ENCODE results near the gene TULP1.
"Not testable (repeated sequence)": the region's sequence is repeated elsewhere in the genome, so short reads cannot be mapped to it uniquely, and the experiment has no call there.

TULP1 gene

DNA sequence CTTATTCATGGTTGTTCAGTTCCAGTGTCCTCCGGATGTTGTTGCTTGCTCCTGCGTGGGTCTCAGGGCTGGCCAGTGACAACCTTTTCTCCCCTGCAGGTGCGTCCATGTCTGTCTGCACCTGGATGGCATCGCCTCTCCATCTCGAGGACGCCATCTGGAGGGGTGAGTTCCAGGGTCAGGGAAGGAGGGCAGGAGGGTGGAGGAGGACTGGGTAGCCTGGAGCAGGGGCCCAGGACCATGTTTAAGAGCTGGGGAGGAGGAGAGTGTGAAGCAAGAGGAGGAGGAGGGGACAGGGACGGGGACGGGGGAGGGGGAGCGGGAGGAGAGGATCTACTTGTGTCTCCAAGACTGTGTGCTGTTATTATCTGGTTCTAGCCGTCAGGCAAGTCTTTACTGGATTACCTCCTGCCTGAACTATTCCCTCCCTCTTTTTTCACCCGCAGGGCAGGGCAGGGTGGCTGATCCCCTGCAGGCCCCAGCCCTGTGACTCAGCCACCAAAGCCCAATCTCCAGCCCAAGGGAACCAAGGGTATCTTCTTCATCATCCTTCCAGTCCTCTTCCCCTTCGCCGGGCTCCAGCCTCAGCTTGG lies 32.2 kb upstream of the TULP1 start:
- no peaks in the 10 kb centered on the region for H3K27me3 ChIP-seq (ENCODE audit: insufficient read depth, low read depth, severe bottlenecking)
- H3K9me3 ChIP-seq (ENCODE audit: severe bottlenecking) = peaks cover 45% of the 10 kb centered on the region
- H3K36me3 ChIP-seq = no peaks in the 10 kb centered on the region
- peak overlapping the region; percentile 64 for H3K27ac ChIP-seq
- peak; percentile 81 for DNase-seq
- TF ChIP-seq CTCF (IDR thresholded peaks at IDR 0.05; ENCODE audit: low read depth, low read length) = no peak
- no peak overlapping the region for H3K4me3 ChIP-seq (ENCODE audit: low read depth, low read length)

- DNase-seq = no peak
- H3K27ac ChIP-seq = no peak overlapping the region
- H3K9me3 ChIP-seq (ENCODE audit: severe bottlenecking) = peaks cover 41% of the 10 kb centered on the region
- no peak overlapping the region for H3K4me3 ChIP-seq (ENCODE audit: low read depth, low read length)
- no peaks in the 10 kb centered on the region for H3K27me3 ChIP-seq (ENCODE audit: insufficient read depth, low read depth, severe bottlenecking)
- H3K36me3 ChIP-seq = no peaks in the 10 kb centered on the region
- TF ChIP-seq CTCF (IDR thresholded peaks at IDR 0.05; ENCODE audit: low read depth, low read length) = no peak
Measured at GRCh38 chr6:35543459-35544193, 30.9 kb upstream of the TULP1 start.

- Histone ChIP-seq H3K27ac (no peak overlapping the region), H3K9me3 (ENCODE audit: severe bottlenecking) (peaks cover 39% of the 10 kb centered on the region), H3K27me3 (ENCODE audit: insufficient read depth, low read depth, severe bottlenecking) (no peaks in the 10 kb centered on the region), H3K4me3 (ENCODE audit: low read depth, low read length) (no peak overlapping the region), H3K36me3 (no peaks in the 10 kb centered on the region)
- no peak for TF ChIP-seq CTCF (IDR thresholded peaks at IDR 0.05; ENCODE audit: low read depth, low read length)
- DNase-seq = no peak
Measured at GRCh38 chr6:35541836-35542235, 29.1 kb upstream of the TULP1 start.

GRCh38 chr6:35539223-35539622 lies 26.5 kb upstream of the TULP1 start:
- Histone ChIP-seq H3K27ac (no peak overlapping the region), H3K27me3 (ENCODE audit: insufficient read depth, low read depth, severe bottlenecking) (no peaks in the 10 kb centered on the region), H3K9me3 (ENCODE audit: severe bottlenecking) (peaks cover 33% of the 10 kb centered on the region), H3K4me3 (ENCODE audit: low read depth, low read length) (no peak overlapping the region), H3K36me3 (no peaks in the 10 kb centered on the region)
- TF ChIP-seq CTCF (IDR thresholded peaks at IDR 0.05; ENCODE audit: low read depth, low read length) = no peak
- no peak for DNase-seq

DNA sequence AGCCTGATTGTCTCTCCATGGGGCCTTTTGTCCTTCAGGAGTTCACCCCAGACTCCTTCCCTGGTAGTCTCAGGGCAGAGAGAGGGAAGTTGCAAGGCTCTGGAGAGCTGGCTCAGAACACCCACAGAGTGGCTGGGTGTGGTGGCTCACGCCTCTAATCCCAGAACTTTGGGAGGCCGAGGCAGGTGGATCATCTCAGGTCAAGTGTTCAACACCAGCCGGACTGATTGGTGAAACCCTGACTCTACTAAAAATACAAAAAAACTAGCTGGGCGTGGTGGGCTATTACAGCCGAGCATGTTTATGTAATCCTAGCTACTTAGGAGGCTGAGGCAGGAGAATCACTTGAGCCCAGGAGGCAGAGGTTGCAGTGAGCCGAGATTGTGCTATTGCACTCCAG lies 23.2 kb upstream of the TULP1 start:
- peak overlapping the region; percentile 92 for H3K27ac ChIP-seq
- not testable (repeated sequence) for H3K36me3 ChIP-seq; H3K27me3 ChIP-seq (ENCODE audit: insufficient read depth, low read depth, severe bottlenecking); H3K9me3 ChIP-seq (ENCODE audit: severe bottlenecking); H3K4me3 ChIP-seq (ENCODE audit: low read depth, low read length)
- DNase-seq = peak; percentile 64

DNA sequence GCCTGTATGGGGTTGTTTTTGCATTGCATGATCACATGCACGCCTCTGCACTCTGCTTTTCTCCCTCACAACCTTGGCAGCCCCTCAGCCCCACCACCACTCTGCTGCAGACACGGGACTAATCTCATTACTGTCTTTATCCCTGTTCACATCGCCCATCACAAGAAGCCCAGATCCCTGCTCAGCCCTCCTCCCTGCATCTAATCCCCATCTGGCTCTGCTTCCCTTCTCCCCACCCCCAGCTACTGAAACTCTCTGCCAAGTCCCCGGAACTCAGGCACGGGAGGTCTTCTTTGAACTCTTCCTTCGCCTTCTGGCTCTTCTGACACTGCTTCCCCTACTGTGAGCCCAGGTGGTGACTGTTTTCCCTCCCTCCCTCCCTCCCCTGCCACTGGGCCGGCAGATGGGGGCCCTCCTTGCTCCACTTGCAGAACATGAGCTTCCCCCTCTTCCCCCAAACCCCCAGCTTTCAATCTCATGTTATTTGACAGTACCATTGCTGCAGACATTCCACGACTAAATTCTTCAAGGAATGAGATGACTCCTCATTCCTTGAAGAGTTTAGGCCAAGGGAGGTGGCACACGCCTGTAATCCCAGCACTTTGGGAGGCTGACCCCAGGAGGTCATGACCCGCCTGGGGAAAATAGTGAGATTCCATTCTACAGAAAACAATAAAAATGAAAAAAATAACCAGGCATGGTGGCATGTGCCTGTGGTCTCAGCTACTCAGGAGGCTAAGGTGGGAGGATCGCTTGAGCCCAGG lies 21.9 kb upstream of the TULP1 start:
- DNase-seq = peak; percentile 100
- Histone ChIP-seq H3K27me3 (ENCODE audit: insufficient read depth, low read depth, severe bottlenecking) (no peaks in the 10 kb centered on the region), H3K36me3 (no peaks in the 10 kb centered on the region), H3K4me3 (ENCODE audit: low read depth, low read length) (peak overlapping the region; percentile 5; the same call in 1 of the 2 replicates), H3K27ac (peak overlapping the region; percentile 92), H3K9me3 (ENCODE audit: severe bottlenecking) (peaks cover 3% of the 10 kb centered on the region)
- TF ChIP-seq CTCF (IDR thresholded peaks at IDR 0.05; ENCODE audit: low read depth, low read length) = no peak

Measured in WERI-Rb-1 (cell line).